Upper lobe of left lung (tissue), 4 donors: ENCODE results near the gene ERICH4.

Experiments
- EP300 ChIP-seq, 4 donors: sonication (generic); formaldehyde crosslinking; IDR thresholded peaks; one replicate each; pipeline ENCODE4 v1.5.1; 2017; ENCODE audit warnings: antibody characterized with exemption in 4 of 4, control low read depth in 2 of 4
- POLR2A ChIP-seq, 4 donors: fragments of 450-650 bp; IDR thresholded peaks; one replicate each; pipeline ENCODE4 v1.5.1; 2016 to 2017; ENCODE audit warnings: antibody characterized with exemption in 4 of 4, mild to moderate bottlenecking in 2 of 4
- POLR2AphosphoS5 ChIP-seq, 2 donors: sonication (generic); formaldehyde crosslinking; IDR thresholded peaks; one replicate each; pipeline ENCODE4 v1.5.1; 2017; ENCODE audit warnings: antibody characterized with exemption in 2 of 2
- TF ChIP-seq, protein P1 (sequence below), 6 experiments: fragments of 450-650 bp in 4 of 6; fragments of 200-600 bp in 2 of 6; sonication (generic) in 2 of 6; IDR thresholded peaks; one replicate each; pipeline ENCODE4 v1.5.1; 2016 to 2019; ENCODE audit warnings: antibody characterized with exemption in 6 of 6

DNA sequence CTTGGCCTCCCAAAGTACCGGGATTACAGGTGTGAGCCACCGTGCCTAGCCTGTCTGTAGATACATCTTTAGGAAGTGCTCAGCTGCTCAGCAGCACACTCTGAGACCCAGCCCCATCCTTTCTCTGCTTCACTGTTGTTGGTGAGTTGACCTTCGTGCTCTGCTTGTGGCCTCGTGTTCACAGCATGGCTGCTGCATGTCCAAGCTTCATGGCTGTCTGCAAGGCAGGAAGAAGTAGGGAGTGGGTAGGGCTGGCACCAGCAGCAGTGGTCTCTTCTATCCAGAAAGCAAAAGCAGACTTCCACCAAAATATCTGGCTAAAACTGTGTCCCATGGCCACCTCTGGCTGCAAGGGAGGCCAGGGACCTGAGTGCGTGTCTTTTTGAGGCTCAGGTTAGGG lies 30.0 kb upstream of the ERICH4 start:
- TF ChIP-seq EP300 (IDR thresholded peaks at IDR 0.05) (no peak), POLR2AphosphoS5 (IDR thresholded peaks at IDR 0.05) (no peak), POLR2A (IDR thresholded peaks at IDR 0.05) (no peak)
- TF ChIP-seq, protein P1, sequence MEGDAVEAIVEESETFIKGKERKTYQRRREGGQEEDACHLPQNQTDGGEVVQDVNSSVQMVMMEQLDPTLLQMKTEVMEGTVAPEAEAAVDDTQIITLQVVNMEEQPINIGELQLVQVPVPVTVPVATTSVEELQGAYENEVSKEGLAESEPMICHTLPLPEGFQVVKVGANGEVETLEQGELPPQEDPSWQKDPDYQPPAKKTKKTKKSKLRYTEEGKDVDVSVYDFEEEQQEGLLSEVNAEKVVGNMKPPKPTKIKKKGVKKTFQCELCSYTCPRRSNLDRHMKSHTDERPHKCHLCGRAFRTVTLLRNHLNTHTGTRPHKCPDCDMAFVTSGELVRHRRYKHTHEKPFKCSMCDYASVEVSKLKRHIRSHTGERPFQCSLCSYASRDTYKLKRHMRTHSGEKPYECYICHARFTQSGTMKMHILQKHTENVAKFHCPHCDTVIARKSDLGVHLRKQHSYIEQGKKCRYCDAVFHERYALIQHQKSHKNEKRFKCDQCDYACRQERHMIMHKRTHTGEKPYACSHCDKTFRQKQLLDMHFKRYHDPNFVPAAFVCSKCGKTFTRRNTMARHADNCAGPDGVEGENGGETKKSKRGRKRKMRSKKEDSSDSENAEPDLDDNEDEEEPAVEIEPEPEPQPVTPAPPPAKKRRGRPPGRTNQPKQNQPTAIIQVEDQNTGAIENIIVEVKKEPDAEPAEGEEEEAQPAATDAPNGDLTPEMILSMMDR (IDR thresholded peaks at IDR 0.05): no peak
